ENCODE results near the gene USE1.

USE1 gene

GRCh38 chr19:17235971-17236777 lies 21.0 kb downstream of the USE1 start:
- no peak for DNase-seq (ENCODE audit: low read depth)

GRCh38 chr19:17236811-17237543 lies 21.8 kb downstream of the USE1 start:
- DNase-seq (ENCODE audit: low read depth): no peak

- no peak for DNase-seq (ENCODE audit: low read depth)
Observed at GRCh38 chr19:17237747-17238706, 22.9 kb downstream of the USE1 start.

GRCh38 chr19:17240062-17240752 lies 25.1 kb downstream of the USE1 start:
- DNase-seq (ENCODE audit: low read depth): no peak

- DNase-seq (ENCODE audit: low read depth): no peak
Observed at GRCh38 chr19:17240826-17241399, 25.8 kb downstream of the USE1 start.

- DNase-seq (ENCODE audit: low read depth): no peak
Observed at GRCh38 chr19:17242431-17243208, 27.5 kb downstream of the USE1 start.

GRCh38 chr19:17243211-17243829 lies 28.2 kb downstream of the USE1 start:
- no peak for DNase-seq (ENCODE audit: low read depth)

- DNase-seq (ENCODE audit: low read depth): no peak
Observed at GRCh38 chr19:17243830-17244617, 28.9 kb downstream of the USE1 start.

GRCh38 chr19:17244618-17245534 lies 29.7 kb downstream of the USE1 start:
- DNase-seq (ENCODE audit: low read depth): no peak

GRCh38 chr19:17245535-17245984 lies 30.4 kb downstream of the USE1 start, which contains the start of gene NR2F6:
TSS of gene NR2F6 (minus strand) at chr19:17245919. CDS start at chr19:17245220, 699 bp downstream.
- no peak for DNase-seq (ENCODE audit: low read depth)

- no peak for DNase-seq (ENCODE audit: low read depth)
Observed at GRCh38 chr19:17246681-17247425, 31.7 kb downstream of the USE1 start.

- no peak for DNase-seq (ENCODE audit: low read depth)
Observed at GRCh38 chr19:17248011-17248776, 33.0 kb downstream of the USE1 start.

- DNase-seq (ENCODE audit: low read depth): no peak
Observed at GRCh38 chr19:17249887-17250548, 34.9 kb downstream of the USE1 start.

GRCh38 chr19:17254636-17255035 lies 39.5 kb downstream of the USE1 start:
- no peak for DNase-seq (ENCODE audit: low read depth)

- no peak for DNase-seq (ENCODE audit: low read depth)
Observed at GRCh38 chr19:17255150-17255621, 40.0 kb downstream of the USE1 start.

- DNase-seq (ENCODE audit: low read depth): no peak
Observed at GRCh38 chr19:17256130-17256529, 41.0 kb downstream of the USE1 start.
